LNCaP clone FGC (cell line): ENCODE measurements around the gene BFSP1.

ENCODE experiments used
- DNase-seq: peaks from one replicate; pipeline ENCODE4 v3.0.0-alpha.2; 2011; ENCODE audit warnings: low read depth
- H3K4me3 ChIP-seq: 2 replicates; pipeline ENCODE4 v1.5.1; 2011; ENCODE audit warnings: mild to moderate bottlenecking, low read depth, low read length, control low read depth
- CTCF ChIP-seq: IDR thresholded peaks from 2 replicates; pipeline ENCODE4 v1.5.1; 2012; ENCODE audit warnings: mild to moderate bottlenecking; ENCODE audit not compliant: control insufficient read depth, insufficient read depth; ENCODE audit errors: extremely low read depth

Gene BFSP1

GRCh38 chr20:17571153-17571527 lies 40.0 kb upstream of the BFSP1 start:
- H3K4me3 ChIP-seq, result peak overlapping the region; percentile 87
- no peak for DNase-seq
- no peak for TF ChIP-seq CTCF

- TF ChIP-seq CTCF, result no peak
- peak; percentile 80 for DNase-seq
- H3K4me3 ChIP-seq, result peak overlapping the region; percentile 87
Observed at GRCh38 chr20:17570347-17571152, 39.4 kb upstream of the BFSP1 start.

- DNase-seq, result peak; percentile 67
- no peak for TF ChIP-seq CTCF
- peak within 1 kb of the TSS; percentile 87 for H3K4me3 ChIP-seq
Observed at GRCh38 chr20:17569616-17570346, 38.6 kb upstream of the BFSP1 start, which contains the start of gene DSTN. Gene DSTN (plus strand): TSS chr20:17570075. CDS start chr20:17570209, 134 bp downstream.

- DNase-seq, result peak; percentile 84
- H3K4me3 ChIP-seq, result peak overlapping the region; percentile 87
- TF ChIP-seq CTCF, result no peak
Observed at GRCh38 chr20:17568972-17569521, 37.9 kb upstream of the BFSP1 start.

- DNase-seq, result no peak
- H3K4me3 ChIP-seq, result peak overlapping the region; percentile 87
- TF ChIP-seq CTCF, result no peak
Observed at GRCh38 chr20:17568045-17568788, 37.0 kb upstream of the BFSP1 start.

GRCh38 chr20:17566345-17566744 lies 35.2 kb upstream of the BFSP1 start:
- no peak for DNase-seq
- TF ChIP-seq CTCF, result no peak
- no peak overlapping the region for H3K4me3 ChIP-seq
